Upper lobe of right lung (tissue), 1 donor: ENCODE data around the gene AUNIP. TPM values are rescaled to one million over a fixed set of nuclear protein-coding genes. Genes with fewer than 3 reads are reported as not detected.
A peak's percentile ranks its signal among the peaks of the same experiment; 100 is the strongest.

Experiments
- ATAC-seq: fragments of 200-7000 bp; cut with Tn5 transposase; one replicate; pipeline ENCODE4 v1.9.1; 2020; ENCODE audit warnings: mild to moderate bottlenecking, moderate library complexity
- DNase-seq: peaks from one replicate; pipeline ENCODE4 v3.0.0-alpha.2; 2020
- H3K27ac ChIP-seq: fragments of 200-600 bp; one replicate; pipeline ENCODE4 v1.8.0; 2022
- H3K27me3 ChIP-seq: fragments of 200-600 bp; one replicate; pipeline ENCODE4 v1.8.0; 2022; ENCODE audit warnings: mild to moderate bottlenecking
- H3K36me3 ChIP-seq: fragments of 200-600 bp; one replicate; pipeline ENCODE4 v1.8.0; 2022
- H3K4me1 ChIP-seq: fragments of 200-600 bp; one replicate; pipeline ENCODE4 v1.8.0; 2022
- H3K4me3 ChIP-seq: fragments of 200-600 bp; one replicate; pipeline ENCODE4 v1.8.0; 2022; ENCODE audit warnings: mild to moderate bottlenecking
- H3K9me3 ChIP-seq: fragments of 200-600 bp; one replicate; pipeline ENCODE4 v1.8.0; 2022
- CTCF ChIP-seq: fragments of 200-600 bp; IDR thresholded peaks from one replicate; pipeline ENCODE4 v1.8.0; 2022; ENCODE audit warnings: antibody characterized with exemption
- intact Hi-C: fragments of 100-400 bp; cut with DNase I; formaldehyde crosslinking; loops from one replicate; pipeline ENCODE4 v1.11.0; 2022
- long read RNA-seq: library from polyadenylated mRNA; unstranded; transcript quantifications from one replicate; pipeline ENCODE4 v2.0.0, GENCODE V29; 2021
- total RNA-seq: library from RNA; stranded (reverse); fragmentation: NEBNext Ultra II Directional; extraction: Animal tissue kit (Norgen Biotek cat#: 25700); gene quantifications from one replicate; pipeline ENCODE4 v1.2.1, GENCODE V29; 2021
- donor health status: DM: no; HTN: yes; CAD: no; lungs with severe emphysema.

Gene AUNIP
- total RNA-seq, result not detected
- long read RNA-seq, result 0 reads

- Histone ChIP-seq H3K9me3 (no peaks in the 10 kb centered on the region), H3K4me3 (peak within 1 kb of the TSS; percentile 64), H3K4me1 (peaks cover 5% of the 10 kb centered on the region), H3K27ac (peak within 1 kb of the TSS; percentile 85), H3K36me3 (no peaks in the 10 kb centered on the region), H3K27me3 (no peaks in the 10 kb centered on the region)
- peak; percentile 99 for ATAC-seq
- peak; percentile 95 for DNase-seq
- intact Hi-C loops, result no loop called here
- TF ChIP-seq CTCF, result no peak
Measured at GRCh38 chr1:25858906-25859789, at the start of gene AUNIP. Gene AUNIP, minus strand, starts transcription at chr1:25859457. Its CDS starts 100 bp downstream, at chr1:25859357.

- ATAC-seq (no peak), DNase-seq (no peak)
- intact Hi-C loops, result no loop called here
- H3K4me3 ChIP-seq, result no peak overlapping the region
- H3K36me3 ChIP-seq, result no peaks in the 10 kb centered on the region
- no peaks in the 10 kb centered on the region for H3K27me3 ChIP-seq
- H3K9me3 ChIP-seq, result no peaks in the 10 kb centered on the region
- no peak overlapping the region for H3K27ac ChIP-seq
- peaks cover 18% of the 10 kb centered on the region for H3K4me1 ChIP-seq
- TF ChIP-seq CTCF, result no peak
Measured at GRCh38 chr1:25909040-25909439, 49.8 kb upstream of the AUNIP start.

GRCh38 chr1:25908161-25908560 is 48.9 kb upstream of the AUNIP start:
- H3K4me1 ChIP-seq, result peaks cover 18% of the 10 kb centered on the region
- no peaks in the 10 kb centered on the region for H3K27me3 ChIP-seq
- intact Hi-C loops, result no loop called here
- no peak for TF ChIP-seq CTCF
- no peak for ATAC-seq
- no peaks in the 10 kb centered on the region for H3K36me3 ChIP-seq
- no peak for DNase-seq
- H3K27ac ChIP-seq, result no peak overlapping the region
- H3K9me3 ChIP-seq, result no peaks in the 10 kb centered on the region
- no peak overlapping the region for H3K4me3 ChIP-seq

- no peak for TF ChIP-seq CTCF
- peaks cover 18% of the 10 kb centered on the region for H3K4me1 ChIP-seq
- DNase-seq, result no peak
- no peaks in the 10 kb centered on the region for H3K36me3 ChIP-seq
- H3K4me3 ChIP-seq, result no peak overlapping the region
- intact Hi-C loops, result no loop called here
- no peak overlapping the region for H3K27ac ChIP-seq
- no peaks in the 10 kb centered on the region for H3K27me3 ChIP-seq
- H3K9me3 ChIP-seq, result no peaks in the 10 kb centered on the region
- ATAC-seq, result no peak
Measured at GRCh38 chr1:25907601-25908000, 48.3 kb upstream of the AUNIP start.

- Histone ChIP-seq H3K36me3 (no peaks in the 10 kb centered on the region), H3K9me3 (no peaks in the 10 kb centered on the region), H3K4me1 (peaks cover 18% of the 10 kb centered on the region), H3K4me3 (peak overlapping the region; percentile 72), H3K27ac (no peak overlapping the region), H3K27me3 (no peaks in the 10 kb centered on the region)
- TF ChIP-seq CTCF, result no peak
- peak; percentile 4 for ATAC-seq
- DNase-seq, result peak; percentile 67
- intact Hi-C loops, result no loop called here
Measured at GRCh38 chr1:25906644-25907300, 47.5 kb upstream of the AUNIP start.
